Heart right ventricle (tissue), 16 donors: ENCODE data around the gene SURF6. TPM values are rescaled to one million over a fixed set of nuclear protein-coding genes. Genes with fewer than 3 reads are reported as not detected.

Experiments
- ATAC-seq, 8 donors: fragments of 200-7000 bp; cut with Tn5 transposase; one replicate each; pipeline ENCODE4 v1.9.1; 2020; ENCODE audit warnings: mild to moderate bottlenecking in 8 of 8, moderate library complexity in 8 of 8, moderate number of reproducible peaks in 1 of 8
- DNase-seq, 2 donors: peaks; one replicate each; pipeline ENCODE4 v3.0.0-alpha.2; 2020
- H3K27ac ChIP-seq, 10 donors: fragments of 200-600 bp; sonication (generic) in 2 of 10; one replicate each; pipeline versions ENCODE4 v1.5.0 to v1.8.0; 2020 to 2022; ENCODE audit warnings: mild to moderate bottlenecking in 3 of 10
- H3K27me3 ChIP-seq, 7 donors: fragments of 200-600 bp; one replicate each; pipeline ENCODE4 v1.8.0; 2021 to 2022; ENCODE audit warnings: mild to moderate bottlenecking in 2 of 7
- H3K36me3 ChIP-seq, 9 donors: fragments of 200-600 bp; sonication (generic) in 1 of 9; one replicate each; pipeline versions ENCODE4 v1.5.0 to v1.8.0; 2020 to 2022; ENCODE audit warnings: mild to moderate bottlenecking in 2 of 9
- H3K4me1 ChIP-seq, 9 donors: fragments of 200-600 bp; sonication (generic) in 1 of 9; one replicate each; pipeline versions ENCODE4 v1.5.0 to v1.8.0; 2020 to 2022; ENCODE audit warnings: mild to moderate bottlenecking in 4 of 9
- H3K4me3 ChIP-seq, 10 donors: fragments of 200-600 bp; sonication (generic) in 2 of 10; one replicate each; pipeline versions ENCODE4 v1.5.0 to v1.8.0; 2020 to 2022; ENCODE audit warnings: mild to moderate bottlenecking in 7 of 10, moderate library complexity in 2 of 10
- H3K9me3 ChIP-seq, 11 donors: fragments of 200-600 bp in 10 of 11; sonication (generic) in 2 of 11; one replicate each; pipeline versions ENCODE4 v1.5.0 to v1.8.0; 2013 to 2022; ENCODE audit warnings: mild to moderate bottlenecking in 2 of 11, control low read depth in 1 of 11, moderate library complexity in 1 of 11
- WGBS, 2 donors: extraction: QIAGEN DNeasy Blood & Tissue Kit; methylation state at CpG; one replicate each; pipeline ENCODE4 v1.1.7; 2013; ENCODE audit warnings: inconsistent platforms in 1 of 2; 5-methylcytosine and 5-hydroxymethylcytosine counted together
- intact Hi-C, 10 donors: fragments of 100-400 bp; cut with DNase I; formaldehyde crosslinking; loops; one replicate each; pipeline versions ENCODE4 v1.11.1 to v1.14.2; 2022
- polyA plus RNA-seq, 2 donors: library from polyadenylated mRNA; stranded (reverse); fragments of 200-250 nt; gene quantifications; one replicate each; pipeline ENCODE4 v1.2.3, GENCODE V29; 2013
- total RNA-seq, 10 donors: library from RNA; stranded (reverse); fragmentation: NEBNext Ultra II Directional in 3 of 10; extraction: Animal tissue kit (Norgen Biotek cat#: 25700) in 3 of 10; gene quantifications; one replicate each; pipeline versions ENCODE4 v1.2.1 to v1.2.4, GENCODE V29; 2021 to 2023
- TF ChIP-seq, protein P1 (sequence below), 9 donors: fragments of 200-600 bp; sonication (generic) in 2 of 9; IDR thresholded peaks; one replicate each; pipeline versions ENCODE4 v1.5.0 to v1.8.0; 2021 to 2022; ENCODE audit warnings: antibody characterized with exemption in 9 of 9, mild to moderate bottlenecking in 5 of 9, moderate library complexity in 1 of 9
- donor health status: Arrhythmogenic right ventricular cardiomyopathy.
- donor health status: ischemic (EF 13 %, LVEDD 7.1; RV severe dilation, severe dysfunction).
- donor health status: healthy with polysubstance abuse.
- donor health status: DM: no; HTN: yes; CAD: no.
- donor health status: DM: no; HTN: no; CAD: no.
- donor health status: ischemic (EF 25% LVEDD 6.9; RV normal size, moderate dysfunction).
- donor health status: ischemic (EF 25% LVEDD 5.7; RV mildly dilated, moderate dysfunction).
- donor health status: healthy.
- donor health status: DM: yes; HTN: yes; CAD: no.
- donor health status: Ischemic cardiomyopathy.
- donor health status: ischemic (EF 35%, LVEDD 5.7; RV mildly dilated, moderate dysfunction).
- donor health status: nonischemic (EF 11% LVEDD 7.7; RV severe dilation, severe dysfunction).
- donor health status: DM: yes; HTN: yes; CAD: no.
- donor health status: PGD.
- donor health status: ischemic (EF 29% LVEDD 5.4; RV normal size, mild dysfunction).
- donor health status: nonischemic (EF 23%, LVEDD 6.1; RV moderate dilation, normal function).

The SURF6 gene
- total and polyA plus RNA-seq, 12 donors, result 9.1 to 14.8 (median 11.8) TPM

DNA sequence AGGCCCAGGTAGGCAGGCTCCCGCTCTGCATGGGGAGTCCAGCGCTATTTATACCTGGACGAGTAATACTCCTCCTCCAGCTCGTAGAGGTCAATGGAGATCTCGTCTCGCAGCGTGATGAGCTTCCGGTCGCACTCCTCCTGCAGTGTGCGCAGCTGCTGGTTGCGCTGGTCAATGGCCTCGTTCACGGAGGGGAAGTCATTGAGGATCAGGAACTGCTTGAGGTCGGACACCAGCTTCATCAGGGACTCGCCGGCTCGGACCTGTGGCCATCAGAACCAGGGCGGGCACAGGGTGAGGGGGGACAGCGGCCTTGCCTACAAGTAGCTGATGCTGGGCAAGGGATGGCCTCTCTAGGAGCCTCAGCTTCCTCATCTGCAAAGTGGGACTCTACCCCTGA lies 8.1 kb upstream of the SURF6 start:
- WGBS, 2 donors, result 91 to 94% methylated on average over 19 of the region's 19 CpGs
- intact Hi-C loops, result loop anchor here in 2 of 10 donors (10.0 kb wide), 1 partner anchor 141 kb away; no protein-coding TSS in a partner anchor

GRCh38 chr9:133342570-133342969 lies 6.6 kb upstream of the SURF6 start:
- H3K36me3 ChIP-seq, result peaks cover 0 to 78% (median 34%) of the 10 kb centered on the region in 9 donors
- no peaks in the 10 kb centered on the region for H3K9me3 ChIP-seq
- no peaks in the 10 kb centered on the region for H3K27me3 ChIP-seq
- WGBS, 2 donors, result 84 to 86% methylated on average over 11 of the region's 11 CpGs
- peaks cover 5 to 62% (median 16%) of the 10 kb centered on the region in 9 donors for H3K4me1 ChIP-seq
- no peak for DNase-seq
- no peak overlapping the region for H3K4me3 ChIP-seq
- no peak for ATAC-seq
- peak overlapping the region in 2 of 10 donors; percentile 12 to 90 for H3K27ac ChIP-seq
- TF ChIP-seq, protein P1, sequence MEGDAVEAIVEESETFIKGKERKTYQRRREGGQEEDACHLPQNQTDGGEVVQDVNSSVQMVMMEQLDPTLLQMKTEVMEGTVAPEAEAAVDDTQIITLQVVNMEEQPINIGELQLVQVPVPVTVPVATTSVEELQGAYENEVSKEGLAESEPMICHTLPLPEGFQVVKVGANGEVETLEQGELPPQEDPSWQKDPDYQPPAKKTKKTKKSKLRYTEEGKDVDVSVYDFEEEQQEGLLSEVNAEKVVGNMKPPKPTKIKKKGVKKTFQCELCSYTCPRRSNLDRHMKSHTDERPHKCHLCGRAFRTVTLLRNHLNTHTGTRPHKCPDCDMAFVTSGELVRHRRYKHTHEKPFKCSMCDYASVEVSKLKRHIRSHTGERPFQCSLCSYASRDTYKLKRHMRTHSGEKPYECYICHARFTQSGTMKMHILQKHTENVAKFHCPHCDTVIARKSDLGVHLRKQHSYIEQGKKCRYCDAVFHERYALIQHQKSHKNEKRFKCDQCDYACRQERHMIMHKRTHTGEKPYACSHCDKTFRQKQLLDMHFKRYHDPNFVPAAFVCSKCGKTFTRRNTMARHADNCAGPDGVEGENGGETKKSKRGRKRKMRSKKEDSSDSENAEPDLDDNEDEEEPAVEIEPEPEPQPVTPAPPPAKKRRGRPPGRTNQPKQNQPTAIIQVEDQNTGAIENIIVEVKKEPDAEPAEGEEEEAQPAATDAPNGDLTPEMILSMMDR (IDR thresholded peaks at IDR 0.05), result peak in 1 of 9 donors; percentile 6
- intact Hi-C loops, result loop anchor here in 2 of 10 donors (10.0 kb wide), 1 partner anchor 142 kb away; no protein-coding TSS in a partner anchor

More for the DNA sequence above, 8.1 kb upstream of the SURF6 start:
- Histone ChIP-seq H3K36me3 (peaks cover 0 to 76% (median 34%) of the 10 kb centered on the region in 9 donors), H3K27me3 (no peaks in the 10 kb centered on the region), H3K9me3 (no peaks in the 10 kb centered on the region), H3K4me3 (no peak overlapping the region), H3K4me1 (peaks cover 5 to 56% (median 20%) of the 10 kb centered on the region in 9 donors), H3K27ac (no peak overlapping the region)
- TF ChIP-seq, protein P1 (IDR thresholded peaks at IDR 0.05), result no peak
- DNase-seq (no peak), ATAC-seq (no peak)

DNA sequence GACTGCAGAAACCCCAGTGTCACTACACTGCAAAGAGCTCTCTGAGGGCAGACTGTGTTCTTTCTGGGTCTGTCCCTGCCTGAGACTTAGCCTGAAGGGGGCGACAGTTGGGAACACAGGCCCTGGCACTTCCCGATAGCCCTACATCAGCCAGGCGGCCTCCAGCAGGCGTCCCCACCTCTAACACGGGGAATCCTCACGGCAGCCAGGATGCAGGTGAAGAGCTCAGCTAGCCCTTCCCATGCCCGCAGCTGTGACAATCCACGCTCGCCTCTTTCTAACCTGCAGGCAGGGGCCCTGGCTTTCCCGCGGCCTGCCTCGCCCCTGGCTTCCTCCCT lies 6.0 kb upstream of the SURF6 start:
- no peak for ATAC-seq
- TF ChIP-seq, protein P1 (IDR thresholded peaks at IDR 0.05), result peak in 1 of 9 donors; percentile 6
- H3K27me3 ChIP-seq, result no peaks in the 10 kb centered on the region
- peaks cover 0 to 78% (median 34%) of the 10 kb centered on the region in 9 donors for H3K36me3 ChIP-seq
- peak overlapping the region in 1 of 10 donors; percentile 90 for H3K27ac ChIP-seq
- intact Hi-C loops, result loop anchor here in 2 of 10 donors (10.0 kb wide), 1 partner anchor 143 kb away; no protein-coding TSS in a partner anchor
- peaks cover 5 to 61% (median 13%) of the 10 kb centered on the region in 9 donors for H3K4me1 ChIP-seq
- no peaks in the 10 kb centered on the region for H3K9me3 ChIP-seq
- DNase-seq, result no peak
- 79 to 83% methylated on average over 12 of the region's 12 CpGs for WGBS, 2 donors
- H3K4me3 ChIP-seq, result peak overlapping the region in 1 of 10 donors; percentile 45

- 85 to 91% methylated on average over 15 of the region's 15 CpGs for WGBS, 2 donors
- H3K4me1 ChIP-seq, result peaks cover 2 to 61% (median 13%) of the 10 kb centered on the region in 9 donors
- H3K9me3 ChIP-seq, result no peaks in the 10 kb centered on the region
- intact Hi-C loops, result loop anchor here in 2 of 10 donors (10.0 kb wide), 1 partner anchor 143 kb away; no protein-coding TSS in a partner anchor
- H3K4me3 ChIP-seq, result peak overlapping the region in 1 of 10 donors; percentile 45
- H3K27me3 ChIP-seq, result no peaks in the 10 kb centered on the region
- H3K36me3 ChIP-seq, result peaks cover 0 to 78% (median 34%) of the 10 kb centered on the region in 9 donors
- H3K27ac ChIP-seq, result peak overlapping the region in 6 of 10 donors; percentile 4 to 90 (median 38)
- peak in 7 of 8 donors; percentile 41 to 73 (median 62) for ATAC-seq
- TF ChIP-seq, protein P1 (IDR thresholded peaks at IDR 0.05), result no peak
- peak in 1 of 2 donors; percentile 58 for DNase-seq
These were observed 5.5 kb upstream of the SURF6 start for GRCh38 chr9:133341369-133342068.
